Hepatic stellate cell (primary cell): Measurements from ENCODE around the gene TEKTIP1.

Experiments used
- DNase-seq: peaks from one replicate; pipeline ENCODE4 v3.0.0; 2011; ENCODE audit warnings: low spot score

TEKTIP1 gene

GRCh38 chr19:3585301-3586126 is 46.5 kb downstream of the TEKTIP1 start, which contains the start of gene GIPC3:
TSS of gene GIPC3 (plus strand) at chr19:3585478. CDS start at chr19:3585598, 120 bp downstream.
- no peak for DNase-seq

GRCh38 chr19:3586127-3586626 is 47.2 kb downstream of the TEKTIP1 start:
- no peak for DNase-seq

- DNase-seq: no peak
Observed at GRCh38 chr19:3586707-3587346, 47.9 kb downstream of the TEKTIP1 start.

- DNase-seq: no peak
Observed at GRCh38 chr19:3589439-3589838, 50.5 kb downstream of the TEKTIP1 start.

- DNase-seq: no peak
Observed at GRCh38 chr19:3589949-3590348, 51.0 kb downstream of the TEKTIP1 start.

- DNase-seq: no peak
Observed at GRCh38 chr19:3590991-3591659, 52.2 kb downstream of the TEKTIP1 start.

- no peak for DNase-seq
Observed at GRCh38 chr19:3591876-3592613, 53.1 kb downstream of the TEKTIP1 start.

- no peak for DNase-seq
Observed at GRCh38 chr19:3593156-3593555, 54.2 kb downstream of the TEKTIP1 start.
